Measurements from ENCODE around the gene ZFP90.
A peak's percentile ranks its signal among the peaks of the same experiment; 100 is the strongest.
"Not testable (repeated sequence)": the region's sequence is repeated elsewhere in the genome, so short reads cannot be mapped to it uniquely, and the experiment has no call there.

Gene ZFP90

GRCh38 chr16:68538880-68539701, at the start of gene ZFP90:
Gene ZFP90 (plus strand): TSS chr16:68539291. CDS start chr16:68539793, 502 bp downstream.
- DNase-seq (ENCODE audit: low read depth) = peak; percentile 66

GRCh38 chr16:68490358-68490757, 48.7 kb upstream of the ZFP90 start:
- DNase-seq (ENCODE audit: low read depth) = no peak

GRCh38 chr16:68490829-68491575, 48.1 kb upstream of the ZFP90 start:
- DNase-seq (ENCODE audit: low read depth) = no peak

GRCh38 chr16:68491576-68491950, 47.5 kb upstream of the ZFP90 start:
- DNase-seq (ENCODE audit: low read depth) = no peak

GRCh38 chr16:68492151-68492542, 46.9 kb upstream of the ZFP90 start:
- DNase-seq (ENCODE audit: low read depth) = no peak

GRCh38 chr16:68492543-68493411, 46.3 kb upstream of the ZFP90 start:
- no peak for DNase-seq (ENCODE audit: low read depth)

GRCh38 chr16:68493412-68494070, 45.5 kb upstream of the ZFP90 start:
- DNase-seq (ENCODE audit: low read depth) = no peak

GRCh38 chr16:68494261-68494660, 44.8 kb upstream of the ZFP90 start:
- not testable (repeated sequence) for DNase-seq (ENCODE audit: low read depth)

GRCh38 chr16:68496689-68497088, 42.4 kb upstream of the ZFP90 start:
- DNase-seq (ENCODE audit: low read depth) = no peak

GRCh38 chr16:68499006-68499405, 40.1 kb upstream of the ZFP90 start:
- DNase-seq (ENCODE audit: low read depth) = no peak

GRCh38 chr16:68503334-68503733, 35.8 kb upstream of the ZFP90 start:
- DNase-seq (ENCODE audit: low read depth) = peak; percentile 29

GRCh38 chr16:68504066-68504465, 35.0 kb upstream of the ZFP90 start:
- no peak for DNase-seq (ENCODE audit: low read depth)

GRCh38 chr16:68506331-68507053, 32.6 kb upstream of the ZFP90 start:
- no peak for DNase-seq (ENCODE audit: low read depth)

GRCh38 chr16:68508013-68508412, 31.1 kb upstream of the ZFP90 start:
- DNase-seq (ENCODE audit: low read depth) = no peak

GRCh38 chr16:68508641-68509240, 30.4 kb upstream of the ZFP90 start:
- DNase-seq (ENCODE audit: low read depth) = no peak

GRCh38 chr16:68509381-68509780, 29.7 kb upstream of the ZFP90 start:
- DNase-seq (ENCODE audit: low read depth) = no peak

GRCh38 chr16:68510775-68511174, 28.3 kb upstream of the ZFP90 start:
- DNase-seq (ENCODE audit: low read depth) = no peak

GRCh38 chr16:68512183-68512582, 26.9 kb upstream of the ZFP90 start:
- DNase-seq (ENCODE audit: low read depth) = no peak

- no peak for DNase-seq (ENCODE audit: low read depth)
These were observed 26.3 kb upstream of the ZFP90 start for GRCh38 chr16:68512742-68513141.

- no peak for DNase-seq (ENCODE audit: low read depth)
These were observed 24.6 kb upstream of the ZFP90 start for GRCh38 chr16:68514511-68514910.

Measured in stromal cell of bone marrow (primary cell).